ENCODE data around the gene SYCN. TPM values are rescaled to one million over a fixed set of nuclear protein-coding genes. Genes with fewer than 3 reads are reported as not detected.
"Not testable (repeated sequence)": the region's sequence is repeated elsewhere in the genome, so short reads cannot be mapped to it uniquely, and the experiment has no call there.

SYCN gene
- total RNA-seq, 6 experiments from 2014 or later = not detected

GRCh38 chr19:39251081-39251480 is 47.0 kb upstream of the SYCN start:
- H3K4me1 ChIP-seq = peaks cover 0 to 14% (median 2%) of the 10 kb centered on the region in 4 donors
- TF ChIP-seq POLR2A (IDR thresholded peaks at IDR 0.05) = no peak
- no peak for TF ChIP-seq CTCF (IDR thresholded peaks at IDR 0.05)
- H3K9me3 ChIP-seq = no peaks in the 10 kb centered on the region
- ATAC-seq (no peak), DNase-seq (no peak)
- no peak overlapping the region for H3K4me3 ChIP-seq
- WGBS (ENCODE audit: insufficient coverage, low coverage, low lambda C conversion rate, missing lambda C conversion rate) = 76% methylated on average over 3 of the region's 5 CpGs
- H3K36me3 ChIP-seq = no peaks in the 10 kb centered on the region
- intact Hi-C loops (cut with DNase I) = no loop called here
- H3K27ac ChIP-seq = no peak overlapping the region
- peaks cover 0 to 8% of the 10 kb centered on the region in 2 donors for H3K27me3 ChIP-seq

- intact Hi-C loops (cut with DNase I) = no loop called here
- peaks cover 0 to 8% of the 10 kb centered on the region in 2 donors for H3K27me3 ChIP-seq
- WGBS (ENCODE audit: insufficient coverage, low coverage, low lambda C conversion rate, missing lambda C conversion rate) = 38% methylated on average over 5 of the region's 13 CpGs
- peak; percentile 91 to 95 (median 92) for ATAC-seq
- peaks cover 0 to 14% (median 2%) of the 10 kb centered on the region in 4 donors for H3K4me1 ChIP-seq
- H3K9me3 ChIP-seq = no peaks in the 10 kb centered on the region
- H3K27ac ChIP-seq = no peak within 1 kb of the TSS
- no peak within 1 kb of the TSS for H3K4me3 ChIP-seq
- no peaks in the 10 kb centered on the region for H3K36me3 ChIP-seq
- DNase-seq = peak; percentile 81 to 93 (median 89)
- TF ChIP-seq POLR2A (IDR thresholded peaks at IDR 0.05) (no peak), CTCF (IDR thresholded peaks at IDR 0.05) (no peak)
Measured at GRCh38 chr19:39248806-39249205, 44.7 kb upstream of the SYCN start, which contains the start of gene IFNL4. IFNL4 (minus strand) TSS chr19:39248856.

- Histone ChIP-seq H3K4me1 (peaks cover 0 to 14% (median 2%) of the 10 kb centered on the region in 4 donors), H3K9me3 (no peaks in the 10 kb centered on the region), H3K36me3 (no peaks in the 10 kb centered on the region), H3K4me3 (no peak overlapping the region), H3K27ac (no peak overlapping the region), H3K27me3 (peaks cover 0 to 8% of the 10 kb centered on the region in 2 donors)
- no CpG with 5 or more reads among the region's 92 CpGs for WGBS (ENCODE audit: insufficient coverage, low coverage, low lambda C conversion rate, missing lambda C conversion rate)
- TF ChIP-seq CTCF (IDR thresholded peaks at IDR 0.05) (no peak), POLR2A (IDR thresholded peaks at IDR 0.05) (no peak)
- DNase-seq = peak in 1 of 3 donors; percentile 28
- ATAC-seq = peak; percentile 24 to 53 (median 39)
- intact Hi-C loops (cut with DNase I) = no loop called here
Measured at GRCh38 chr19:39247701-39248664, 43.9 kb upstream of the SYCN start.

GRCh38 chr19:39246951-39247669 is 43.0 kb upstream of the SYCN start:
- TF ChIP-seq CTCF (IDR thresholded peaks at IDR 0.05) = no peak
- TF ChIP-seq POLR2A (IDR thresholded peaks at IDR 0.05) = no peak
- Histone ChIP-seq H3K27me3 (peaks cover 0 to 8% of the 10 kb centered on the region in 2 donors), H3K36me3 (no peaks in the 10 kb centered on the region), H3K27ac (no peak overlapping the region), H3K4me3 (no peak overlapping the region), H3K9me3 (no peaks in the 10 kb centered on the region), H3K4me1 (peaks cover 0 to 14% (median 2%) of the 10 kb centered on the region in 4 donors)
- ATAC-seq = no peak
- peak in 2 of 3 donors; percentile 24 to 57 for DNase-seq
- intact Hi-C loops (cut with DNase I) = no loop called here
- 33% methylated on average over 9 of the region's 42 CpGs for WGBS (ENCODE audit: insufficient coverage, low coverage, low lambda C conversion rate, missing lambda C conversion rate)

GRCh38 chr19:39245166-39245565 is 41.1 kb upstream of the SYCN start:
- H3K4me1 ChIP-seq = peaks cover 0 to 14% (median 2%) of the 10 kb centered on the region in 4 donors
- H3K27me3 ChIP-seq; H3K9me3 ChIP-seq; intact Hi-C loops (cut with DNase I); H3K27ac ChIP-seq; DNase-seq; H3K36me3 ChIP-seq; H3K4me3 ChIP-seq: not testable (repeated sequence)
- WGBS (ENCODE audit: insufficient coverage, low coverage, low lambda C conversion rate, missing lambda C conversion rate) = no CpG with 5 or more reads among the region's 1 CpG
- ATAC-seq = peak; percentile 58 to 73 (median 61)

- 40% methylated on average over 1 of the region's 12 CpGs for WGBS (ENCODE audit: insufficient coverage, low coverage, low lambda C conversion rate, missing lambda C conversion rate)
- H3K27ac ChIP-seq; H3K36me3 ChIP-seq; H3K4me3 ChIP-seq; DNase-seq; ATAC-seq; H3K9me3 ChIP-seq; intact Hi-C loops (cut with DNase I); H3K27me3 ChIP-seq: not testable (repeated sequence)
- H3K4me1 ChIP-seq = peaks cover 0 to 14% (median 2%) of the 10 kb centered on the region in 4 donors
Measured at GRCh38 chr19:39244410-39245100, 40.5 kb upstream of the SYCN start, which contains the start of gene IFNL3. IFNL3 (minus strand) TSS chr19:39245006; CDS start chr19:39244967, 39 bp downstream.
